A673 (cell line): ENCODE results near the gene ZFYVE28.

Experiments
- EZH2 ChIP-seq: fragments of 200-600 bp; sonication (generic); IDR thresholded peaks from 2 replicates; pipeline ENCODE4 v1.6.1; 2017; ENCODE audit warnings: borderline replicate concordance, low read depth, mild to moderate bottlenecking, mixed read lengths, antibody characterized with exemption, low read length; ENCODE audit not compliant: poor library complexity, severe bottlenecking
- TF ChIP-seq, protein P1 (sequence below): fragments of 300-800, 200-600 bp; sonication (generic); conservative IDR thresholded peaks from 2 replicates; pipeline ENCODE4 v1.5.1; 2017; ENCODE audit warnings: low read depth, mild to moderate bottlenecking, antibody characterized with exemption, low read length, moderate library complexity, mixed read lengths

- TF ChIP-seq, protein P1, sequence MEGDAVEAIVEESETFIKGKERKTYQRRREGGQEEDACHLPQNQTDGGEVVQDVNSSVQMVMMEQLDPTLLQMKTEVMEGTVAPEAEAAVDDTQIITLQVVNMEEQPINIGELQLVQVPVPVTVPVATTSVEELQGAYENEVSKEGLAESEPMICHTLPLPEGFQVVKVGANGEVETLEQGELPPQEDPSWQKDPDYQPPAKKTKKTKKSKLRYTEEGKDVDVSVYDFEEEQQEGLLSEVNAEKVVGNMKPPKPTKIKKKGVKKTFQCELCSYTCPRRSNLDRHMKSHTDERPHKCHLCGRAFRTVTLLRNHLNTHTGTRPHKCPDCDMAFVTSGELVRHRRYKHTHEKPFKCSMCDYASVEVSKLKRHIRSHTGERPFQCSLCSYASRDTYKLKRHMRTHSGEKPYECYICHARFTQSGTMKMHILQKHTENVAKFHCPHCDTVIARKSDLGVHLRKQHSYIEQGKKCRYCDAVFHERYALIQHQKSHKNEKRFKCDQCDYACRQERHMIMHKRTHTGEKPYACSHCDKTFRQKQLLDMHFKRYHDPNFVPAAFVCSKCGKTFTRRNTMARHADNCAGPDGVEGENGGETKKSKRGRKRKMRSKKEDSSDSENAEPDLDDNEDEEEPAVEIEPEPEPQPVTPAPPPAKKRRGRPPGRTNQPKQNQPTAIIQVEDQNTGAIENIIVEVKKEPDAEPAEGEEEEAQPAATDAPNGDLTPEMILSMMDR, result no peak
- TF ChIP-seq EZH2, result no peak
Observed at GRCh38 chr4:2415881-2416563, 2.4 kb downstream of the ZFYVE28 start.
